Activated T-cell treated with anti-CD3 and anti-CD28 coated beads, Interleukin-2, amount 50 U/mL, for 72 hours (primary cell): ENCODE measurements around the gene SHISA2. TPM values are rescaled to one million over a fixed set of nuclear protein-coding genes. Genes with fewer than 3 reads are reported as not detected.
A peak's percentile ranks its signal among the peaks of the same experiment; 100 is the strongest.
"Not testable (repeated sequence)": the region's sequence is repeated elsewhere in the genome, so short reads cannot be mapped to it uniquely, and the experiment has no call there.

ENCODE experiments used
- ATAC-seq, 2 donors: fragments of 150-1000 bp; cut with Tn5 transposase; replicated peaks in 1 of 2; 2 replicates each; pipeline ENCODE4 v1.10.0; 2021; ENCODE audit warnings: moderate library complexity in 2 of 2, mild to moderate bottlenecking in 1 of 2
- DNase-seq, 2 donors: peaks; one replicate each; pipeline ENCODE4 v3.0.0; 2021 to 2022; ENCODE audit warnings: mixed read lengths in 1 of 2
- H3K27ac Mint-ChIP-seq: one replicate; pipeline ENCODE4 v1.8.0; 2022; ENCODE audit warnings: mild to moderate bottlenecking, moderate library complexity, mixed read lengths
- H3K27me3 Mint-ChIP-seq: one replicate; pipeline ENCODE4 v1.8.0; 2022; ENCODE audit warnings: low read depth, mixed read lengths
- H3K36me3 Mint-ChIP-seq, 2 donors: one replicate each; pipeline ENCODE4 v1.8.0; 2022; ENCODE audit warnings: mixed read lengths in 2 of 2, mild to moderate bottlenecking in 1 of 2; ENCODE audit not compliant: insufficient read depth in 2 of 2
- H3K4me1 Mint-ChIP-seq: one replicate; pipeline ENCODE4 v1.8.0; 2022; ENCODE audit warnings: low read depth, mixed read lengths
- H3K4me3 Mint-ChIP-seq, 2 donors: one replicate each; pipeline ENCODE4 v1.8.0; 2022; ENCODE audit warnings: mild to moderate bottlenecking in 2 of 2, mixed read lengths in 2 of 2, moderate library complexity in 2 of 2
- H3K9me3 Mint-ChIP-seq, 2 donors: one replicate each; pipeline ENCODE4 v1.8.0; 2022; ENCODE audit warnings: mixed read lengths in 2 of 2
- total RNA-seq, 2 donors: library from RNA; stranded (reverse); gene quantifications; one replicate each; pipeline ENCODE4 v1.2.3, GENCODE V29; 2022

SHISA2 gene
- total RNA-seq, result under 1 TPM; 0.07 to 0.19 TPM

DNA sequence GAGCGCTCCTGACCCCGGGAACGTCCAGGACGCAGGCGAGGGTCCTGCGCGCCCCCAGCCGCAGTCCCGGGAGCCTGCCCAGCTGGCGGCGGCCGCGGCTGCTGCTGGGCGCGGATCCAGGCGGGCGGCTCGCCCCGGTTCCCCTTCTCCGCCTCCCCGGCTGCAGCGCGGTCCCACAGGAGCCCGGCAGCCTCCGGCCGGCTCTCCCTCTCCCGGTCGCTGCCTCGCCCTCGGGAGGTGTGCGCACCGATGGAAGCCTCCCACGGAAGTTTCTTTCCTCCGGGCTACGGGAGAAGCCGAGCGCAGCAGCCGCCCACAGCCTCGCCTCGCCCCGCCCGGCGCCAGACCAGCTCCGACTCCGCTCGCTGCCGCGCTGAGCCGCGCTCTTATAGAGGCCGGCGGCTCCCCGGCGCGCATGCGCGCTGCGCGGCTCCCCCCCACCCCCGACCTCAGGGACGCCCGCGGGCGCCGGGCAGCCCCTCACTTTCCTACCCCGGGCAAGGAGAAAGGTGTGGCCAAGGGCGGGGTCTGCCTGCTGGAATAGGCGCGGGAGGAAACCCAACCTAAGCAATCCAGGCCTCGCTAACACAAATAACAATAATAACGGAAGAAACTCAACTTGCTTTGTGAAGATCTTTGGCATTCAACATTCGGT lies at the start of gene SHISA2:
Gene SHISA2 (minus strand): TSS at position 360 of the 655 bp plus-strand sequence. CDS start 1,041 bp downstream, outside the sequence.
- Mint-ChIP-seq H3K4me1 (peaks cover 21% of the 10 kb centered on the region), H3K9me3 (no peaks in the 10 kb centered on the region), H3K27me3 (peaks cover 29% of the 10 kb centered on the region), H3K36me3 (no peaks in the 10 kb centered on the region), H3K4me3 (peak within 1 kb of the TSS; percentile 75 to 77), H3K27ac (no peak within 1 kb of the TSS)
- ATAC-seq (peak; percentile 87 to 90), DNase-seq (peak; percentile 29 to 36)

DNA sequence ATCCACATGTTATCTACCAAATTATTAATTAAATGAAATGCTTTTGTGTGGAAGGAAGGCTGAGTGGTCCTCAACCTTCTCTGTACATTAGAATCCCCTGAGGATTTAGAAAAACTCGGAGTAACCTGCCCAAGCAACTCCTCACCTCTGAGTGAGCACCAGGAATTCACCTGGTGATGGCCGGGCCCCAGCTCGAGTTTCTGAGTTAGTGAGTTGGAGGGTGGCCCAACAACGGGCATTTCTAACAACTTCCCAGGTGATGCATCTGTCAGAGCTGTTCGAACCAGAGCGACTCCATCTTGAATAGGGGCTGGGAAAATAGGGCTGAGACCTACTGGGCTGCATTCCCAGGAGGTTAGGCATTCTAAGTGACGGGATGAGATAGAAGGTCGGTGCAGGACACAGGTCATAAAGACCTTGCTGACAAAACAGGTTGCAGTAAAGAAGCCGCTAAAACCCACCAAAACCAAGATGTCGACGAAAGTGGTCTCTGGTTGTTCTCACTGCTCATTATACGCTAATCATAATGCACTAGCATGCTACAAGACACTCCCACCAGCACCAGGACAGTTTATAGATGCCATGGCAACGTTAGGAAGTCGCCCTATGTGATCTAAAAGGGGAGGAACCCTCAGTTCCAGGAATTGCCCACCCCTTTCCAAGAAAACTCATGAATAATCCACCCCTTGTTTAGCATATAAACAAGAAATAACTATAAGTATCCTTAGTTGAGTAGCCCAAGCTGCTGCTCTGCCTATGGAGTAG lies 44.2 kb upstream of the SHISA2 start:
- Mint-ChIP-seq H3K4me3 (no peak overlapping the region), H3K4me1 (no peaks in the 10 kb centered on the region), H3K9me3 (no peaks in the 10 kb centered on the region), H3K36me3 (peaks cover 0 to 2% of the 10 kb centered on the region in 2 donors), H3K27me3 (peaks cover 14% of the 10 kb centered on the region), H3K27ac (no peak overlapping the region)
- ATAC-seq (no peak), DNase-seq (no peak)

DNA sequence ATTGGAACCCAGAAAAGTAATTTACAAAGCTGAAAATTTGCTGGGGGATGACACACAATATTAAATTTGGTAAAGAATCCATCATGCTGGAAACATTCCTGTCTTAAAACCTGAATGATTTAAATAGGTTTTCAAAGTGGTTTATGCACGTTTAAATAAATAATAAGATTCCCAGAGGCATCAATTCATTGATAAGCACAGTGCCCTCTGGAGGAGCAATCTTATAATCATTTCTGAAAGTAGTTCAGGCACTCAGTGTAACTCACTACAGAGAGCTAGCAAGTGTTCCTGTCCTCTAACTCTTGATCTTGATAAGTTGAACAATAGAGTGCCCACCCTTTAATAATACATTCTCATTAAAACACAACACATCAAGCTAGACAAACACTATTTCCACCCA lies 43.5 kb upstream of the SHISA2 start:
- Mint-ChIP-seq H3K27me3 (peaks cover 14% of the 10 kb centered on the region), H3K36me3 (peaks cover 0 to 2% of the 10 kb centered on the region in 2 donors), H3K27ac (no peak overlapping the region), H3K9me3 (no peaks in the 10 kb centered on the region), H3K4me3 (no peak overlapping the region), H3K4me1 (no peaks in the 10 kb centered on the region)
- ATAC-seq (no peak), DNase-seq (no peak)

DNA sequence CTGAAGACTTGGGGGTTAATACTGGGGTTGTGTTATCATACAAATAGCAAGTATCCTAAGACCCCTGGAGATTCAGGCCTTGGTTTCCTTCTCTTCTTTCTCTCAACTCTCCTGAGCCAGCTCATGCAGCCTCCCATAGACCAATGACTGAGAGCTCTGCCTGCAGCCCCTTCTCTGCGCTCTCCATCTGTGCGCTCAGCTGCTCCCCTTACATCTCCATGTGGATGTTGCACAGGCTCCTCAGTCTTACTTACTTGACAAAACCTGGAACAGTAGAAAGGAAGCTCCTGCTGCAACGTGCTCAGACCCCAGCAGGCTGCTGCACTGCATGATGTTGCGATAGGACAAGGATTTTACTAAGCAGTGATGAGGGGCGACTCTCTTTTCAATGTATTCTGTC lies 25.0 kb upstream of the SHISA2 start:
- H3K9me3 Mint-ChIP-seq, H3K4me1 Mint-ChIP-seq: not testable (repeated sequence)

DNA sequence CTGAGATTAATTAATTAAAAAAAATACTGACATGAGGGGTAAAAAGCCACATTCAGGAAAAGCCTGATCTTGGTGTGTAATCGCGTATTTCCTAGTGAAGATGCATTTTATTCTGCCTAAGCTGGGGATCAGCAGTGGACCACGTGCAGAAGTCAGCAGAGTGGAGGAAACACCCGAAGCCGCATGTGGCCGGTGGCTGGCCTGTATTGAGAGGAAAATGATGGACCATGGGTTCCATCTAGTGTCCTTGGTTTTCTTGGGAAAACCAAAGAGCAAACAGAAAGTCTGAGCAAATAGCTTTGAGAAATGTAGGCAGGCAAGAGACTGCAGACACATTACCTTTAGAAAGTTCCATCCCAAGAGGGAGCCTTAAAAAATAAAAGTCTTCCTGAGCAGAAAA lies 23.7 kb upstream of the SHISA2 start:
- Mint-ChIP-seq H3K9me3 (no peaks in the 10 kb centered on the region), H3K27ac (no peak overlapping the region), H3K4me3 (no peak overlapping the region), H3K4me1 (no peaks in the 10 kb centered on the region), H3K36me3 (no peaks in the 10 kb centered on the region), H3K27me3 (peaks cover 20% of the 10 kb centered on the region)
- ATAC-seq (no peak), DNase-seq (no peak)

More for the DNA sequence above, 25.0 kb upstream of the SHISA2 start:
- not testable (repeated sequence) for H3K4me3 Mint-ChIP-seq, H3K27ac Mint-ChIP-seq, H3K36me3 Mint-ChIP-seq, DNase-seq, ATAC-seq
- H3K27me3 Mint-ChIP-seq, result peaks cover 21% of the 10 kb centered on the region

DNA sequence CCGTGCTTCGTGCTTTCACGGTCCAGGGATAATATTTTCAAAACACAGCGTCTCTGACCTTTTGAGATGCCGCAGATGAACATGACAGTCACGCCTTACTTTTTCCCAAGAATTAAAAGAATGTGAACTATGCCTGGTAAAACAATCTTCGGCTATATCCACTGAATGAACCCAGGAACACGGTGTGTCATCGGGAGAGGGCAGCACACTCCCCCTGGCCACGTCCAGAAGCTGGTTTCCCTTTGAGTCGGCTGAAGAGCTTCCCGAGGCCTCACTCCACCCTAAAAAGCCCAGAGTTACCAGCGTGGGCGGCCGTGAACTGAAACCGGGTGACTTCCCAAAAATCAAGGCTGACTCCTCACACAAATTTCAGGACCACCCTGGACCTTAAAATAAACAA lies 22.9 kb upstream of the SHISA2 start:
- Mint-ChIP-seq H3K27ac (no peak overlapping the region), H3K36me3 (no peaks in the 10 kb centered on the region), H3K4me1 (no peaks in the 10 kb centered on the region), H3K4me3 (no peak overlapping the region), H3K9me3 (no peaks in the 10 kb centered on the region), H3K27me3 (peaks cover 19% of the 10 kb centered on the region)
- DNase-seq, result no peak
- ATAC-seq, result no peak

DNA sequence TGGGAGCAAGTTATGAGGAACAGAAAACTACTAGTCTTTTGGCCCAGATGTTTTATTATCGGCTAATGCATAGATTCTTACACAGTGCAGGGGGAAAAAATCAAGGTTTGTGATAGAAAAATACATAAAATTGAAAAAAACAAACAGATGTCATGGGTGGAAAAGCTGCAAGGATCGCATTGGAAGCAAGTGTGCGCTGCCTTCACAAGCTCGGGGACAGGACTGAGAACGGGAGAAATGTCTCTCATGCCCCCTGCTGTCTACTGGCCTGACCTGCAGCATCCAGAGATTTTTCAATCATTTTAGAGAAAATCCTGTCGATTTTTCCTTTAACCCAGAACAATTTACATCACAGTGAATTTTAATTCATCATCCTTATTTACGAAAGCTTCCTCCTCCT lies 20.5 kb upstream of the SHISA2 start:
- not testable (repeated sequence) for ATAC-seq, H3K36me3 Mint-ChIP-seq, H3K9me3 Mint-ChIP-seq, H3K4me3 Mint-ChIP-seq, H3K27ac Mint-ChIP-seq, DNase-seq, H3K4me1 Mint-ChIP-seq
- H3K27me3 Mint-ChIP-seq, result peaks cover 19% of the 10 kb centered on the region

DNA sequence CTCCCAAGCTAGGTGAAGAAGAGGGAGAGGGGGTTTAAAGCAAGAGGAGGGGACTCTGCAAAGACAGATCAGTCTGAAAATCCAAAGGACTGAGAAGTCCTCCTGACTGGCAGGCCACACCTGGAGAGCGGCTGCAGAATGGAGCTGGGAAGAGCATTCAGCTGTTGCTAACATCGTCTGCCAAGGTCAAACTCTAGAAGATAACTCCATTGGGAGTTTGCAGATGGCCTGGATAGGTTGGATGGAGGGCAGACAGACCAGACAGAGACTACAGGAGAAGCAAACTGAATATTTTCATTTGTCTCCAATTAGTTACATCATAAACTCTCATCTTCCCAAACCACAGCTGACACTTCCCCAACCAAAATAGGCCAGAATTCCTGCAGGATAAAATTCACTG lies 19.9 kb upstream of the SHISA2 start:
- H3K4me3 Mint-ChIP-seq, result no peak overlapping the region
- no peaks in the 10 kb centered on the region for H3K9me3 Mint-ChIP-seq
- H3K4me1 Mint-ChIP-seq, result no peaks in the 10 kb centered on the region
- no peaks in the 10 kb centered on the region for H3K36me3 Mint-ChIP-seq
- peaks cover 14% of the 10 kb centered on the region for H3K27me3 Mint-ChIP-seq
- ATAC-seq, result no peak
- no peak overlapping the region for H3K27ac Mint-ChIP-seq
- no peak for DNase-seq

DNA sequence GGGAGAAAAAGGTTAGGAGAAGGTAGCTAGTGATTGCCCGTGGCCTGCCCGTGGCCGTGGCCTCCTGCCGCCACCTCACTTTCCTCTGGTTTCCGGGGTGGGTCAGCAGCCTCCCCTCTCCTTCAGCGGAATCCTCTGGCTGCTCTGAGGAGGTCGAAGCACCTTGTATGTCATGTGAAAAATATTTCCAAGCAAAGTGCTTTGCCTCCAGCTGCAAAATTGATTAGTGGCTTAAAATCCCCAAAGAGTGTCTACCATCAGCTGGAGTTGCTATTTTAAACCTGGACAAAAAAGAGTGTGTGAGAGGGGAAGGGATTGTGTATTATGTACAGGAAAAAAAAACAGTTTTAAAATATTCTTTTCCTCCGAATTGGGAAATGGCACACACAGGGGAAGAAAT lies 17.8 kb upstream of the SHISA2 start:
- ATAC-seq, H3K27ac Mint-ChIP-seq: not testable (repeated sequence)

DNA sequence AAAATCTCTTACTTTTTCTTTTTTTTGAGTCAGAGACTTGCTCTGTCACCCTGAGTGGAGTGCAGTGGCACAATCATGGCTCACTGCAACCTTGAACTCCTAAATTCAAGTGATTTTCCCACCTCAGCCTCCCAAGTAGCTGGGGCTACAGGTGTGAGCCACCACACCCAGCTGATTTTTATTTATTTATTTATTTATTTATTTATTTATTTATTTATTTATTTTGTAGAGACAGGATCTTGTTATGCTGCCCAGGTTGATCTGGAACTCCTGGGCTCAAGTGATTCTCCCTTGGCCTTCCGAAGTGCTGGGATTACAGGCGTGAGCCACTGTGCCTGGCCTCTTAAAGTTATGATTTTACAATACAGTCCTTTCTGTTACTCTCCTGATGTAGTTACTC lies 16.6 kb upstream of the SHISA2 start:
- H3K36me3 Mint-ChIP-seq, ATAC-seq, H3K9me3 Mint-ChIP-seq, DNase-seq, H3K4me1 Mint-ChIP-seq, H3K4me3 Mint-ChIP-seq, H3K27ac Mint-ChIP-seq: not testable (repeated sequence)
- H3K27me3 Mint-ChIP-seq, result peaks cover 11% of the 10 kb centered on the region

More for the DNA sequence above, 17.8 kb upstream of the SHISA2 start:
- not testable (repeated sequence) for H3K4me1 Mint-ChIP-seq, H3K4me3 Mint-ChIP-seq, H3K9me3 Mint-ChIP-seq, H3K36me3 Mint-ChIP-seq, DNase-seq
- H3K27me3 Mint-ChIP-seq, result peaks cover 11% of the 10 kb centered on the region

DNA sequence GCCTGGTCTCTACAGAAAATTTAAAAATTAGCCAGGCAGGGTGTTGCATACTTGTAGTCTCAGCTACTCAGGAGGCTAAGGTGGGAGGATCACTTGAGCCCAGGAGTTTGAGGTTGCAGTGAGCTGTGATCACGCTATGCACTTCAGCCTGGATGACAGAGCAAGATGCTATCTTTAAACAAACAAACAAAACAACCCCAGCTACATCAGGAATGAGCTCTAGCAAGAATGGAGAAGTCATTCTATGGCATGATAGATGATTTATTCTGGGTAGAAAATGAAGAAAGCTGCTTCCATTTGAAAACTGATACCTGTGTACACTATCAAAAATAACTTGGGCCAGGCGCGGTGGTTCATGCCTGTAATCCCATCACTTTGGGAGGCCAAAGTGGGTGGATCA lies 15.8 kb upstream of the SHISA2 start:
- H3K4me3 Mint-ChIP-seq, result no peak overlapping the region
- no peak for ATAC-seq
- no peak overlapping the region for H3K27ac Mint-ChIP-seq
- peaks cover 5% of the 10 kb centered on the region for H3K4me1 Mint-ChIP-seq
- no peak for DNase-seq
- H3K36me3 Mint-ChIP-seq, result no peaks in the 10 kb centered on the region
- no peaks in the 10 kb centered on the region for H3K9me3 Mint-ChIP-seq
- H3K27me3 Mint-ChIP-seq, result peaks cover 11% of the 10 kb centered on the region

DNA sequence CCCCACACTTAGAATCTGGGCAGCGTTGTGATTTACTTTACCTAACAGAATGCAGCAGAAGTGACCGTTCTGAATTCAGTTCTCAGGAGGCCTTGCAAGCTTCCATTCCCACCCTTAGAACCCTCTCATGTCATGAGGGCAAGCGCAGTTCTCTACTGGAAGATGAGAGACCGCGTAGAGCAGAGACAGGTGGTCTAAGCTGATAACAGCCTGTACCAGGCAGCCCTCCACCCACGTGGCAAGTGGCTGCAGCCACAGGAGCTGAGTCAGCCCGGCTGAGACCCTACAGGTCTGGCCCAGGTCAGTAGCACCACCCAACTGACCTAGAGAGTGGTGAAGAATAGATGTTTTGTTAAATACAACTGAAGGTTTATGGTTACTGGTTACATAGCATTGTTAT lies 14.7 kb upstream of the SHISA2 start:
- not testable (repeated sequence) for H3K9me3 Mint-ChIP-seq, H3K36me3 Mint-ChIP-seq, H3K4me3 Mint-ChIP-seq, ATAC-seq, H3K27me3 Mint-ChIP-seq, H3K4me1 Mint-ChIP-seq, H3K27ac Mint-ChIP-seq, DNase-seq

DNA sequence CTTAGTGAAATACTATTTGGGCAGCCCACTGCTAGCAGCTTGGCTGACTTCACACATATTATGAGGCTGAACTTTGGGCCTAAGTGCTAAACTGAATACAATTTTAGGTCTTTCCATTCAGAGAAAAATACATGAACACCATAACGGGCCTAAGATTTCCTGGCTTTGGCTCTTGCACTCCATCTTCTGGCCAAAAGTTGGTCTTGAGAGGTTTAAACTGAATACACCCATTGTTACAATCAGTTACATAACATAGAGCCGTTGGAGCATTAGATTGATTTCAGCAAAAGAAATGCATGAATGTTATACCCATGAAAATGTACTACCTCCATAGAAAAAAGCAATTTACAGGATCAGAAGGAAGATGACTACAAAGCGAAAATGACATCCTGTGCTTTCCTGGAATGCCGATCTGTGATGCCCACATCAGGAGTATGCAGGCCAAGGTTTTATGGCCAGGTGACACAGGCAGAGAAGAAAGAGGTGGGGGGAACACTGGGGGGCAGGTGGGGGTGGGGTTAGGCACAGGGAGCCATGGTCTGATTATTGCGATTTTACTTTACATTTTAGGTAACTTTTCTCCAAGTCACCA lies 11.1 kb upstream of the SHISA2 start:
- peak; percentile 26 to 30 for DNase-seq
- Mint-ChIP-seq H3K36me3 (no peaks in the 10 kb centered on the region), H3K4me3 (no peak overlapping the region), H3K27ac (no peak overlapping the region), H3K27me3 (peaks cover 4% of the 10 kb centered on the region), H3K9me3 (no peaks in the 10 kb centered on the region), H3K4me1 (peaks cover 5% of the 10 kb centered on the region)
- ATAC-seq, result no peak
